22Rv1 (cell line): ENCODE measurements around the gene FLG.

Experiments
- H3K27ac ChIP-seq: fragments of 450-650 bp; 2 replicates; pipeline ENCODE4 v1.5.1; 2017
- ZFX ChIP-seq: fragments of 450-650 bp; IDR thresholded peaks from 2 replicates; pipeline ENCODE4 v1.6.1; 2017; ENCODE audit warnings: antibody characterized with exemption, borderline replicate concordance
- TF ChIP-seq, protein P1 (sequence below): fragments of 450-650 bp; IDR thresholded peaks from 2 replicates; pipeline ENCODE4 v1.5.1; 2017; ENCODE audit warnings: mild to moderate bottlenecking

Gene FLG

DNA sequence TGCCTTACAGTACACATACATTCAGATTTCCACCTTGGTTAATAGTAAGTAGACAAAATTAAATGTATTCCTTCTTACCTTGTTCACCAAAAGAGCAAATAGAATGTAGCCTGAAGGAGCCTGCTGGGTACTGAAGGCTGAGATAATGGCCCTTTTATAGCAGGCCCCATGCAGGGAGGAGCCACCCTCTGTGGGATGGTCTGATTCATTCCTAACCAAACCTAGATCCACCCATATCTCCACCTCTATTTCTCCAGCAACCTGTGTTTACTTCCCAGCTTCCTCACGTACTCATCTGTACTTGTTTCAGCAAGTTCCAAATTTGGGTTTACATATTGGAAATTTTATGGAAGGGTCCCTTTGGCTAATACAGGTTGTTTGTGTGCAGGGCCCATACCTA is at the start of gene FLG:
Gene FLG (minus strand): TSS at position 129 of the 400 bp plus-strand sequence. CDS start 9,783 bp downstream, outside the sequence.
- no peak within 1 kb of the TSS for H3K27ac ChIP-seq
- TF ChIP-seq, protein P1, sequence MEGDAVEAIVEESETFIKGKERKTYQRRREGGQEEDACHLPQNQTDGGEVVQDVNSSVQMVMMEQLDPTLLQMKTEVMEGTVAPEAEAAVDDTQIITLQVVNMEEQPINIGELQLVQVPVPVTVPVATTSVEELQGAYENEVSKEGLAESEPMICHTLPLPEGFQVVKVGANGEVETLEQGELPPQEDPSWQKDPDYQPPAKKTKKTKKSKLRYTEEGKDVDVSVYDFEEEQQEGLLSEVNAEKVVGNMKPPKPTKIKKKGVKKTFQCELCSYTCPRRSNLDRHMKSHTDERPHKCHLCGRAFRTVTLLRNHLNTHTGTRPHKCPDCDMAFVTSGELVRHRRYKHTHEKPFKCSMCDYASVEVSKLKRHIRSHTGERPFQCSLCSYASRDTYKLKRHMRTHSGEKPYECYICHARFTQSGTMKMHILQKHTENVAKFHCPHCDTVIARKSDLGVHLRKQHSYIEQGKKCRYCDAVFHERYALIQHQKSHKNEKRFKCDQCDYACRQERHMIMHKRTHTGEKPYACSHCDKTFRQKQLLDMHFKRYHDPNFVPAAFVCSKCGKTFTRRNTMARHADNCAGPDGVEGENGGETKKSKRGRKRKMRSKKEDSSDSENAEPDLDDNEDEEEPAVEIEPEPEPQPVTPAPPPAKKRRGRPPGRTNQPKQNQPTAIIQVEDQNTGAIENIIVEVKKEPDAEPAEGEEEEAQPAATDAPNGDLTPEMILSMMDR, result no peak
- no peak for TF ChIP-seq ZFX

GRCh38 chr1:152374451-152374850 is 49.4 kb upstream of the FLG start:
- no peak for TF ChIP-seq ZFX
- TF ChIP-seq, protein P1, result no peak
- H3K27ac ChIP-seq, result no peak overlapping the region

- TF ChIP-seq, protein P1, result no peak
- no peak for TF ChIP-seq ZFX
These were observed 47.6 kb upstream of the FLG start for GRCh38 chr1:152372672-152373071.

DNA sequence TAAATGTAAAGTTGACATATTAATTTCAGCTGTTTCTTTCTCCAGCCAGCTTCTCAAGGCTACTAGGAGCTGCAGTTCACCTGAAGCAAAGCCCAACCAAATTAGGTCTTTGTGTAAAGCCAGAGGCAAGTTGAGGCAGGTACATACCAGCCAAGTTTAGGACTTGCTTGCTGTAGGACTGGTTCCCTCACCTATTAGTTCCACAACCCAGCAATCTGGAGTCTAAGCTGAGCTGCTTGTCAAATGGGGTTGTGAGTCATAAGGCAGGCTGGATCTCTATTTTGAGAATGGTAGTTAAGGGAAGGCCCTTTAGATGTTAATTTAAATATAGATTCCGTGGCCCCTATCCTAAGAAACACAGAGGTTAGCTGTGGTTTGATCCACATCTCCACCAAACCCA is 42.4 kb upstream of the FLG start:
- TF ChIP-seq, protein P1, result no peak
- TF ChIP-seq ZFX, result no peak
- H3K27ac ChIP-seq, result no peak overlapping the region

More at GRCh38 chr1:152372672-152373071, 47.6 kb upstream of the FLG start:
- H3K27ac ChIP-seq, result no peak overlapping the region

GRCh38 chr1:152359906-152360305 is 34.9 kb upstream of the FLG start, which contains the start of gene FLG2:
FLG2 (minus strand) TSS chr1:152360006; CDS start chr1:152358884, 1,122 bp downstream.
- H3K27ac ChIP-seq, result no peak within 1 kb of the TSS
- TF ChIP-seq, protein P1, result no peak
- no peak for TF ChIP-seq ZFX

DNA sequence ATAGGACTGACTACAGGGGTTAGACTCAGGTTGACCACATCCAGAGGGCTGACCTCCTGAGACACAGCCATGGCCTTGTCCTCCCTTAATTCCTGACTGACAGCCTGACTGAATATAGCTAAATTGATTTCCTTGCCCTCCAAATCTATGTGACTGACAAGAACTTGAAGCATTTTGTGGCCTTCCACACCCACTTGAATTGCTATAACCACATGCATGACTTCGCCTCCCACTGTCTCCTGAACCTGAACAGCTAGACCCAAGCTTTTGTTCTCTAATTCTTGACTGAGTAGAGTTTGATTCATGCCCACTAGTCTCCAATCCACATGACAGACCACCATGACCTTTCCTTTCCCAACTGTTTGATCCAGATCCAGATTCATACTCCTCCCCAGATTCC is 31.7 kb upstream of the FLG start:
- TF ChIP-seq, protein P1, result no peak
- TF ChIP-seq ZFX, result no peak
- H3K27ac ChIP-seq, result no peak overlapping the region

GRCh38 chr1:152349611-152350010 is 24.6 kb upstream of the FLG start:
- TF ChIP-seq, protein P1, result no peak
- TF ChIP-seq ZFX, result no peak
- no peak overlapping the region for H3K27ac ChIP-seq
